GM18505 (cell line): ENCODE data around the gene THAP4.
"Not testable (repeated sequence)": the region's sequence is repeated elsewhere in the genome, so short reads cannot be mapped to it uniquely, and the experiment has no call there.

Experiments used
- ATAC-seq: cut with Tn5 transposase; IDR thresholded peaks from one replicate; pipeline ENCODE4 v1.9.1; 2021; ENCODE audit not compliant: unreplicated experiment
- POLR2A ChIP-seq: IDR thresholded peaks from 4 replicates; pipeline ENCODE4 v1.6.1; 2011; ENCODE audit warnings: borderline replicate concordance; ENCODE audit not compliant: insufficient read depth, insufficient read length; ENCODE audit errors: extremely low read depth

The THAP4 gene

GRCh38 chr2:241586564-241587264 lies 50.2 kb downstream of the THAP4 start:
- no peak for TF ChIP-seq POLR2A
- ATAC-seq: no peak

GRCh38 chr2:241584436-241584835 lies 52.5 kb downstream of the THAP4 start:
- ATAC-seq: no peak
- no peak for TF ChIP-seq POLR2A

- ATAC-seq: no peak
- TF ChIP-seq POLR2A: no peak
These were observed 54.2 kb downstream of the THAP4 start for GRCh38 chr2:241582806-241583205.

- no peak for TF ChIP-seq POLR2A
- ATAC-seq: no peak
These were observed 54.6 kb downstream of the THAP4 start for GRCh38 chr2:241582328-241582727.

GRCh38 chr2:241579281-241579680 lies 57.7 kb downstream of the THAP4 start:
- TF ChIP-seq POLR2A: no peak
- ATAC-seq: no peak

- no peak for TF ChIP-seq POLR2A
- no peak for ATAC-seq
These were observed 59.4 kb downstream of the THAP4 start for GRCh38 chr2:241577413-241578122.

- ATAC-seq: no peak
- TF ChIP-seq POLR2A: no peak
These were observed 60.7 kb downstream of the THAP4 start for GRCh38 chr2:241576293-241576654.

GRCh38 chr2:241575624-241576292 lies 61.2 kb downstream of the THAP4 start:
- no peak for TF ChIP-seq POLR2A
- ATAC-seq: no peak

- no peak for TF ChIP-seq POLR2A
- no peak for ATAC-seq
These were observed 61.9 kb downstream of the THAP4 start for GRCh38 chr2:241574911-241575623.

- no peak for ATAC-seq
- TF ChIP-seq POLR2A: no peak
These were observed 63.2 kb downstream of the THAP4 start for GRCh38 chr2:241573741-241574140.

GRCh38 chr2:241572915-241573651 lies 63.9 kb downstream of the THAP4 start:
- not testable (repeated sequence) for ATAC-seq

GRCh38 chr2:241571821-241572620 lies 64.9 kb downstream of the THAP4 start:
- no peak for TF ChIP-seq POLR2A
- ATAC-seq: no peak
